Measurements from ENCODE around the gene RNLS. TPM values are rescaled to one million over a fixed set of nuclear protein-coding genes. Genes with fewer than 3 reads are reported as not detected.

The RNLS gene
- total RNA-seq, 1 experiment from 2014 or later: 11.4 TPM

- ChIA-PET CTCF (no interaction called here), POLR2A (no interaction called here)
- no peak for TF ChIP-seq SIN3A (IDR thresholded peaks at IDR 0.05; ENCODE audit: borderline replicate concordance, insufficient read depth, low read depth, low read length)
- no peak for TF ChIP-seq REST (IDR thresholded peaks at IDR 0.05; ENCODE audit: insufficient read depth in 1 of 2, low read depth in 2 of 2, low read length in 1 of 2)
- no peak for TF ChIP-seq POLR2AphosphoS5 (IDR thresholded peaks at IDR 0.05; ENCODE audit: low read depth, low read length)
- no peak for TF ChIP-seq CTCF (IDR thresholded peaks at IDR 0.05)
- no peak for TF ChIP-seq TCF7L2 (IDR thresholded peaks at IDR 0.05; ENCODE audit: low read depth, low read length)
- no peak for DNase-seq (ENCODE audit: low read depth, low spot score)
- in situ Hi-C loops (cut with HindIII; ENCODE audit: low pct_unique_long_range_greater_than_20kb, low sequenced_read_pairs): no loop called here
- no peaks in the 10 kb centered on the region for H3K27me3 ChIP-seq (ENCODE audit: control insufficient read depth, insufficient read depth, low read length)
- no peaks in the 10 kb centered on the region for H3K9me3 ChIP-seq (ENCODE audit: control insufficient read depth, insufficient read depth, low read depth, low read length)
- no peak for ATAC-seq
- H3K36me3 ChIP-seq (ENCODE audit: control insufficient read depth, insufficient read depth, low read length): no peaks in the 10 kb centered on the region
- no peak overlapping the region for H3K4me3 ChIP-seq (ENCODE audit: low read depth in 2 of 2, low read length in 2 of 2)
- intact Hi-C loops (cut with micrococcal nuclease; ENCODE audit: unreplicated experiment): no loop called here
- no peaks in the 10 kb centered on the region for H3K4me1 ChIP-seq (ENCODE audit: control insufficient read depth, insufficient read depth, low read length)
- no peak overlapping the region for H3K27ac ChIP-seq (ENCODE audit: low read length)
- BruUV-seq (replicated peaks): no TSS peak
Observed at GRCh38 chr10:88288320-88289059, 294.6 kb downstream of the RNLS start.

GRCh38 chr10:88286030-88286429 is 297.1 kb downstream of the RNLS start:
- no peaks in the 10 kb centered on the region for H3K4me1 ChIP-seq (ENCODE audit: control insufficient read depth, insufficient read depth, low read length)
- no TSS peak for BruUV-seq (replicated peaks)
- intact Hi-C loops (cut with micrococcal nuclease; ENCODE audit: unreplicated experiment): no loop called here

More at GRCh38 chr10:88286030-88286429, 297.1 kb downstream of the RNLS start:
- no peak overlapping the region for H3K27ac ChIP-seq (ENCODE audit: low read length)
- POLR2A ChIA-PET: no interaction called here
- no peaks in the 10 kb centered on the region for H3K36me3 ChIP-seq (ENCODE audit: control insufficient read depth, insufficient read depth, low read length)
- no peak for DNase-seq (ENCODE audit: low read depth, low spot score)
- H3K27me3 ChIP-seq (ENCODE audit: control insufficient read depth, insufficient read depth, low read length): no peaks in the 10 kb centered on the region
- no peak for ATAC-seq
- H3K9me3 ChIP-seq (ENCODE audit: control insufficient read depth, insufficient read depth, low read depth, low read length): no peaks in the 10 kb centered on the region
- TF ChIP-seq TCF7L2 (IDR thresholded peaks at IDR 0.05; ENCODE audit: low read depth, low read length): no peak
- TF ChIP-seq REST (IDR thresholded peaks at IDR 0.05; ENCODE audit: insufficient read depth in 1 of 2, low read depth in 2 of 2, low read length in 1 of 2): no peak
- TF ChIP-seq POLR2AphosphoS5 (IDR thresholded peaks at IDR 0.05; ENCODE audit: low read depth, low read length): no peak
- no peak for TF ChIP-seq CTCF (IDR thresholded peaks at IDR 0.05)
- no peak for TF ChIP-seq SIN3A (IDR thresholded peaks at IDR 0.05; ENCODE audit: borderline replicate concordance, insufficient read depth, low read depth, low read length)
- CTCF ChIA-PET: no interaction called here
- in situ Hi-C loops (cut with HindIII; ENCODE audit: low pct_unique_long_range_greater_than_20kb, low sequenced_read_pairs): no loop called here
- no peak overlapping the region for H3K4me3 ChIP-seq (ENCODE audit: low read depth in 2 of 2, low read length in 2 of 2)

All from Panc1 (cell line).